Karpas-422 (cell line): ENCODE results near the gene KDM4B. TPM values are rescaled to one million over a fixed set of nuclear protein-coding genes. Genes with fewer than 3 reads are reported as not detected.

Experiments
- DNase-seq: peaks from one replicate; pipeline ENCODE4 v3.0.0-alpha.2; 2015
- H2AFZ ChIP-seq: fragments of 200-600 bp; sonication (generic); 2 replicates; pipeline ENCODE4 v1.6.1; 2014; ENCODE audit warnings: antibody characterized with exemption, low read length, mixed read lengths
- H3K27ac ChIP-seq: fragments of 200-600 bp; sonication (generic); 2 replicates; pipeline ENCODE4 v1.5.1; 2014; ENCODE audit warnings: mild to moderate bottlenecking, low read length, moderate library complexity
- H3K27me3 ChIP-seq: fragments of 200-600 bp; sonication (generic); 2 replicates; pipeline ENCODE4 v1.6.1; 2014; ENCODE audit warnings: low read length, mixed read lengths
- H3K36me3 ChIP-seq: fragments of 200-600 bp; sonication (generic); 2 replicates; pipeline ENCODE4 v1.6.1; 2014; ENCODE audit warnings: low read length, mixed read lengths; ENCODE audit not compliant: insufficient read depth
- H3K4me1 ChIP-seq: fragments of 200-600 bp; sonication (generic); 2 replicates; pipeline ENCODE4 v1.6.1; 2014; ENCODE audit warnings: mild to moderate bottlenecking, low read length, mixed read lengths
- H3K4me2 ChIP-seq: fragments of 200-600 bp; sonication (generic); 2 replicates; pipeline ENCODE4 v1.6.1; 2014; ENCODE audit warnings: low read length, low read depth, mild to moderate bottlenecking; ENCODE audit not compliant: poor library complexity, severe bottlenecking
- H3K4me3 ChIP-seq: fragments of 200-600 bp; sonication (generic); 2 replicates; pipeline ENCODE4 v1.5.1; 2014; ENCODE audit warnings: mild to moderate bottlenecking, antibody characterized with exemption, low read length, mixed read lengths
- H3K79me2 ChIP-seq: fragments of 200-600 bp; sonication (generic); 2 replicates; pipeline ENCODE4 v1.6.1; 2014; ENCODE audit warnings: mild to moderate bottlenecking, low read length, mixed read lengths
- H3K9ac ChIP-seq: fragments of 200-600 bp; sonication (generic); 2 replicates; pipeline ENCODE4 v1.6.0; 2014; ENCODE audit warnings: low read length
- H3K9me2 ChIP-seq: fragments of 200-600 bp; sonication (generic), shearing (Covaris generic); replicated peaks from 2 replicates; pipeline ENCODE4 v1.6.0; 2014; ENCODE audit warnings: mild to moderate bottlenecking, low read length, moderate library complexity; ENCODE audit not compliant: insufficient read depth
- H3K9me3 ChIP-seq: fragments of 300-700, 200-600 bp; sonication (generic); 2 replicates; pipeline ENCODE4 v1.6.1; 2014; ENCODE audit warnings: low read length, mixed read lengths
- H4K20me1 ChIP-seq: fragments of 200-600 bp; sonication (generic); 2 replicates; pipeline ENCODE4 v1.6.1; 2014; ENCODE audit warnings: mild to moderate bottlenecking, antibody characterized with exemption, low read length, low read depth; ENCODE audit not compliant: insufficient read depth
- total RNA-seq: library from RNA; depleted of rRNA; stranded (reverse); fragments of >200 nt; shearing (Covaris generic); gene quantifications from 2 replicates; pipeline ENCODE4 v1.2.3, GENCODE V29; 2014; ENCODE audit warnings: low replicate concordance

Gene KDM4B
- total RNA-seq, 1 experiment from 2014 or later, result 50.8 TPM

GRCh38 chr19:5074830-5075394 lies 106.0 kb downstream of the KDM4B start:
- Histone ChIP-seq H2AFZ (no peak overlapping the region), H3K4me3 (no peak overlapping the region), H4K20me1 (0 out of 2 replicates have a peak, but pooled peaks cover 4% of the 10 kb centered on the region), H3K36me3 (no peaks in the 10 kb centered on the region), H3K9ac (no peak overlapping the region), H3K4me1 (0 out of 2 replicates have a peak, but pooled peaks cover 5% of the 10 kb centered on the region), H3K4me2 (no peak overlapping the region), H3K27me3 (no peaks in the 10 kb centered on the region), H3K9me3 (no peaks in the 10 kb centered on the region), H3K79me2 (no peaks in the 10 kb centered on the region), H3K9me2 (no peaks in the 10 kb centered on the region), H3K27ac (no peak overlapping the region)
- DNase-seq, result no peak

- H3K4me3 ChIP-seq, result no peak overlapping the region
- no peak overlapping the region for H3K9ac ChIP-seq
- no peaks in the 10 kb centered on the region for H3K79me2 ChIP-seq
- no peaks in the 10 kb centered on the region for H3K9me3 ChIP-seq
- no peak overlapping the region for H3K27ac ChIP-seq
- H3K27me3 ChIP-seq, result no peaks in the 10 kb centered on the region
- H3K36me3 ChIP-seq, result no peaks in the 10 kb centered on the region
- 0 out of 2 replicates have a peak, but pooled peaks cover 4% of the 10 kb centered on the region for H4K20me1 ChIP-seq
- no peaks in the 10 kb centered on the region for H3K9me2 ChIP-seq
- no peak overlapping the region for H2AFZ ChIP-seq
- no peak for DNase-seq
- no peak overlapping the region for H3K4me2 ChIP-seq
- H3K4me1 ChIP-seq, result 0 out of 2 replicates have a peak, but pooled peaks cover 5% of the 10 kb centered on the region
These were observed 106.7 kb downstream of the KDM4B start for GRCh38 chr19:5075597-5075996.

GRCh38 chr19:5076440-5077208 lies 107.7 kb downstream of the KDM4B start:
- Histone ChIP-seq H3K4me2 (no peak overlapping the region), H3K79me2 (no peaks in the 10 kb centered on the region), H2AFZ (no peak overlapping the region), H3K9me3 (no peaks in the 10 kb centered on the region), H3K9ac (no peak overlapping the region), H3K27ac (no peak overlapping the region), H4K20me1 (0 out of 2 replicates have a peak, but pooled peaks cover 4% of the 10 kb centered on the region), H3K4me3 (no peak overlapping the region), H3K27me3 (no peaks in the 10 kb centered on the region), H3K4me1 (0 out of 2 replicates have a peak, but pooled peaks cover 5% of the 10 kb centered on the region), H3K9me2 (no peaks in the 10 kb centered on the region), H3K36me3 (no peaks in the 10 kb centered on the region)
- no peak for DNase-seq

- Histone ChIP-seq H4K20me1 (0 out of 2 replicates have a peak, but pooled peaks cover 4% of the 10 kb centered on the region), H3K27ac (no peak overlapping the region), H3K27me3 (no peaks in the 10 kb centered on the region), H3K9ac (no peak overlapping the region), H3K36me3 (no peaks in the 10 kb centered on the region), H3K4me3 (no peak overlapping the region), H3K79me2 (no peaks in the 10 kb centered on the region), H3K4me2 (no peak overlapping the region), H3K4me1 (0 out of 2 replicates have a peak, but pooled peaks cover 5% of the 10 kb centered on the region), H2AFZ (no peak overlapping the region), H3K9me2 (no peaks in the 10 kb centered on the region), H3K9me3 (no peaks in the 10 kb centered on the region)
- DNase-seq, result no peak
These were observed 108.2 kb downstream of the KDM4B start for GRCh38 chr19:5077209-5077515.

- Histone ChIP-seq H3K9me3 (no peaks in the 10 kb centered on the region), H3K9me2 (no peaks in the 10 kb centered on the region), H3K9ac (no peak overlapping the region), H3K36me3 (no peaks in the 10 kb centered on the region), H3K4me3 (no peak overlapping the region), H3K79me2 (no peaks in the 10 kb centered on the region), H3K4me2 (no peak overlapping the region), H4K20me1 (0 out of 2 replicates have a peak, but pooled peaks cover 3% of the 10 kb centered on the region), H3K27ac (no peak overlapping the region), H2AFZ (no peak overlapping the region), H3K27me3 (no peaks in the 10 kb centered on the region), H3K4me1 (0 out of 2 replicates have a peak, but pooled peaks cover 5% of the 10 kb centered on the region)
- DNase-seq, result no peak
These were observed 109.3 kb downstream of the KDM4B start for GRCh38 chr19:5078182-5078581.

GRCh38 chr19:5078666-5079065 lies 109.8 kb downstream of the KDM4B start:
- Histone ChIP-seq H2AFZ (no peak overlapping the region), H3K4me3 (no peak overlapping the region), H3K9ac (no peak overlapping the region), H3K4me1 (0 out of 2 replicates have a peak, but pooled peaks cover under 1% of the 10 kb centered on the region), H3K27ac (no peak overlapping the region), H3K9me2 (no peaks in the 10 kb centered on the region), H3K9me3 (no peaks in the 10 kb centered on the region), H3K27me3 (no peaks in the 10 kb centered on the region), H3K36me3 (no peaks in the 10 kb centered on the region), H3K79me2 (no peaks in the 10 kb centered on the region), H3K4me2 (no peak overlapping the region), H4K20me1 (no peaks in the 10 kb centered on the region)
- DNase-seq, result no peak

- no peak overlapping the region for H3K27ac ChIP-seq
- H3K36me3 ChIP-seq, result no peaks in the 10 kb centered on the region
- H3K27me3 ChIP-seq, result no peaks in the 10 kb centered on the region
- no peaks in the 10 kb centered on the region for H3K79me2 ChIP-seq
- DNase-seq, result no peak
- no peaks in the 10 kb centered on the region for H3K9me3 ChIP-seq
- no peak overlapping the region for H3K9ac ChIP-seq
- H3K4me2 ChIP-seq, result no peak overlapping the region
- no peaks in the 10 kb centered on the region for H3K4me1 ChIP-seq
- H3K9me2 ChIP-seq, result no peaks in the 10 kb centered on the region
- no peak overlapping the region for H2AFZ ChIP-seq
- H4K20me1 ChIP-seq, result no peaks in the 10 kb centered on the region
- no peak overlapping the region for H3K4me3 ChIP-seq
These were observed 110.3 kb downstream of the KDM4B start for GRCh38 chr19:5079071-5079774.

GRCh38 chr19:5080030-5080654 lies 111.2 kb downstream of the KDM4B start:
- H3K27me3 ChIP-seq, result no peaks in the 10 kb centered on the region
- no peak overlapping the region for H2AFZ ChIP-seq
- no peaks in the 10 kb centered on the region for H3K36me3 ChIP-seq
- H3K4me3 ChIP-seq, result no peak overlapping the region
- no peaks in the 10 kb centered on the region for H4K20me1 ChIP-seq
- no peak overlapping the region for H3K4me2 ChIP-seq
- no peak for DNase-seq
- no peak overlapping the region for H3K9ac ChIP-seq
- H3K27ac ChIP-seq, result no peak overlapping the region
- no peaks in the 10 kb centered on the region for H3K79me2 ChIP-seq
- no peaks in the 10 kb centered on the region for H3K4me1 ChIP-seq
- no peaks in the 10 kb centered on the region for H3K9me2 ChIP-seq
- H3K9me3 ChIP-seq, result no peaks in the 10 kb centered on the region
